ENCODE results near the gene GNS. TPM values are rescaled to one million over a fixed set of nuclear protein-coding genes. Genes with fewer than 3 reads are reported as not detected.

The GNS gene
- total and polyA plus RNA-seq, 2 of the 13 experiments (the other 11 are each of a cell fraction or from before 2014, with no cell fraction given) = 49.8 to 51.0 TPM

- no peaks in the 10 kb centered on the region for H3K79me2 ChIP-seq (ENCODE audit: insufficient read depth, low read length)
- CTCF ChIA-PET (ENCODE audit: low intra/inter-chr PET ratio, low total read pairs) = no interaction called here
- in situ Hi-C loops (cut with HindIII; ENCODE audit: extremely low pct_ligation_motif_present, low pct_unique_long_range_greater_than_20kb) = no loop called here
- no peak overlapping the region for H2AFZ ChIP-seq (ENCODE audit: low read length)
- FAIRE-seq (no peak), DNase-seq (ENCODE audit: low spot score) (no peak), ATAC-seq (no peak)
- intact Hi-C loops (cut with micrococcal nuclease; ENCODE audit: unreplicated experiment) = no loop called here
- POLR2A ChIA-PET = interaction anchor here (1.5 kb wide), 1 partner anchor 11 kb away, joined by 4 read pairs; no protein-coding TSS in a partner anchor
- BruUV-seq (replicated peaks) = no TSS peak
- H3K36me3 ChIP-seq (replicated peaks in 1 of 2; ENCODE audit: control insufficient read depth in 1 of 2, insufficient read depth in 2 of 2, low read length in 2 of 2) = peaks cover 14 to 50% of the 10 kb centered on the region in 2 experiments; a peak in 4 of 5 replicates
- 96% methylated on average over 7 of the region's 7 CpGs for WGBS (ENCODE audit: low lambda C conversion rate)
- no peaks in the 10 kb centered on the region for H3K27me3 ChIP-seq (ENCODE audit: control insufficient read depth in 1 of 2, insufficient read depth in 2 of 2, low read length in 2 of 2)
- peaks cover 12% of the 10 kb centered on the region for H3K4me1 ChIP-seq (ENCODE audit: insufficient read depth, low read length)
- H3K27ac ChIP-seq (ENCODE audit: extremely low read length, insufficient read depth, low read length) = no peak overlapping the region
- no peaks in the 10 kb centered on the region for H4K20me1 ChIP-seq (ENCODE audit: insufficient read depth, low read length)
- no peak overlapping the region for H3K9ac ChIP-seq (ENCODE audit: insufficient read depth, low read depth, low read length)
- no peaks in the 10 kb centered on the region for H3K9me3 ChIP-seq (ENCODE audit: low read length)
- H3K4me2 ChIP-seq (ENCODE audit: low read depth, low read length) = no peak overlapping the region
- H3K4me3 ChIP-seq (replicated peaks in 1 of 3; ENCODE audit: insufficient read depth in 1 of 3, low read depth in 2 of 3, low read length in 3 of 3) = no peak overlapping the region
- TF ChIP-seq ZBED4 (CRISPR knock-in tag; IDR thresholded peaks at IDR 0.05; ENCODE audit: borderline replicate concordance) (no peak), ZNF232 (CRISPR knock-in tag; IDR thresholded peaks at IDR 0.05; ENCODE audit: borderline replicate concordance) (no peak), KDM1A (CRISPR knock-in tag; IDR thresholded peaks at IDR 0.05) (peak; percentile 60; the same call in 1 of the 2 replicates), EP300 (IDR thresholded peaks at IDR 0.05; ENCODE audit: low read depth in 2 of 2, low read length in 2 of 2) (0 out of 4 replicates have a peak, but pooled peaks of 1 of the 2 experiments have one; percentile 2), EP300 (CRISPR knock-in tag; IDR thresholded peaks at IDR 0.05; ENCODE audit: borderline replicate concordance) (no peak), ZNF713 (CRISPR knock-in tag; IDR thresholded peaks at IDR 0.05) (no peak), TFE3 (CRISPR knock-in tag; IDR thresholded peaks at IDR 0.05) (no peak), ZNF770 (CRISPR knock-in tag; IDR thresholded peaks at IDR 0.05) (0 out of 2 replicates have a peak, but pooled peaks have one; percentile 32), ZSCAN21 (CRISPR knock-in tag; IDR thresholded peaks at IDR 0.05; ENCODE audit: borderline replicate concordance) (no peak), CHD4 (IDR thresholded peaks at IDR 0.05; ENCODE audit: borderline replicate concordance, low read length) (peak; percentile 37; the same call in 1 of the 2 replicates), FIP1L1 (IDR thresholded peaks at IDR 0.05; ENCODE audit: borderline replicate concordance, insufficient read depth, low read depth, low read length) (no peak)
- TF ChIP-seq, protein P1, sequence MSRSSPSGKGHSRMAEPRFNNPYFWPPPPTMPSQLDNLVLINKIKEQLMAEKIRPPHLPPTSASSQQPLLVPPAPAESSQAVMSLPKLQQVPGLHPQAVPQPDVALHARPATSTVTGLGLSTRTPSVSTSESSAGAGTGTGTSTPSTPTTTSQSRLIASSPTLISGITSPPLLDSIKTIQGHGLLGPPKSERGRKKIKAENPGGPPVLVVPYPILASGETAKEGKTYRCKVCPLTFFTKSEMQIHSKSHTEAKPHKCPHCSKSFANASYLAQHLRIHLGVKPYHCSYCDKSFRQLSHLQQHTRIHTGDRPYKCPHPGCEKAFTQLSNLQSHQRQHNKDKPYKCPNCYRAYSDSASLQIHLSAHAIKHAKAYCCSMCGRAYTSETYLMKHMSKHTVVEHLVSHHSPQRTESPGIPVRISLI (CRISPR knock-in tag; IDR thresholded peaks at IDR 0.05; ENCODE audit: borderline replicate concordance) = peak; percentile 44; the same call in 1 of the 2 replicates
- TF ChIP-seq, protein P2, sequence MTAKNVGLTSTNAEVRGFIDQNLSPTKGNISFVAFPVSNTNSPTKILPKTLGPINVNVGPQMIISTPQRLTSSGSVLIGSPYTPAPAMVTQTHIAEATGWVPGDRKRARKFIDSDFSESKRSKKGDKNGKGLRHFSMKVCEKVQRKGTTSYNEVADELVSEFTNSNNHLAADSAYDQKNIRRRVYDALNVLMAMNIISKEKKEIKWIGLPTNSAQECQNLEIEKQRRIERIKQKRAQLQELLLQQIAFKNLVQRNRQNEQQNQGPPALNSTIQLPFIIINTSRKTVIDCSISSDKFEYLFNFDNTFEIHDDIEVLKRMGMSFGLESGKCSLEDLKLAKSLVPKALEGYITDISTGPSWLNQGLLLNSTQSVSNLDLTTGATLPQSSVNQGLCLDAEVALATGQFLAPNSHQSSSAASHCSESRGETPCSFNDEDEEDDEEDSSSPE (CRISPR knock-in tag; IDR thresholded peaks at IDR 0.05) = no peak
Measured at GRCh38 chr12:64745259-64745807, 13.9 kb downstream of the GNS start.

All from HepG2 (cell line).